Upper lobe of left lung (tissue), 4 donors: ENCODE data around the gene ANAPC13.

Experiments used
- EP300 ChIP-seq, 4 donors: sonication (generic); formaldehyde crosslinking; IDR thresholded peaks; one replicate each; pipeline ENCODE4 v1.5.1; 2017; ENCODE audit warnings: antibody characterized with exemption in 4 of 4, control low read depth in 2 of 4
- POLR2A ChIP-seq, 4 donors: fragments of 450-650 bp; IDR thresholded peaks; one replicate each; pipeline ENCODE4 v1.5.1; 2016 to 2017; ENCODE audit warnings: antibody characterized with exemption in 4 of 4, mild to moderate bottlenecking in 2 of 4
- POLR2AphosphoS5 ChIP-seq, 2 donors: sonication (generic); formaldehyde crosslinking; IDR thresholded peaks; one replicate each; pipeline ENCODE4 v1.5.1; 2017; ENCODE audit warnings: antibody characterized with exemption in 2 of 2
- TF ChIP-seq, protein P1 (sequence below), 6 experiments: fragments of 450-650 bp in 4 of 6; fragments of 200-600 bp in 2 of 6; sonication (generic) in 2 of 6; IDR thresholded peaks; one replicate each; pipeline ENCODE4 v1.5.1; 2016 to 2019; ENCODE audit warnings: antibody characterized with exemption in 6 of 6

DNA sequence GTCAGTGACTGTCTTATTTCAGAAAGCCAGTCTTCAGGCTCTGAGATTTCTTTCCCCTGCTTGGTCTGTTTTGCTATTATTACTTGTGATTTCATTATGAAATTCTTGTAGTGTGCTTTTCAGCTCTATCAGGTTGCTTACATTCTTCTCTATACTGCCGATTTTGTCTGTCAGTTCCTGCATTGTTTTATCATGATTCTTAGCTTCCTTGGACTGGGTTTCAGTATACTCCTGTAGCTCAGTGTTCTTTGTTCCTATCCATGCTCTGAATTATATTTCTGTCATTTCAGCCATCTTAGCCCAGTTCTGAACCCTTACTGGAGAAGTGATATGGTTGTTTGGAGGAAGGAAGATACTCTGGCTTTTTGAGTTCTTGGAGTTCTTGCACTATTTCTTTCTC is 40.5 kb upstream of the ANAPC13 start:
- TF ChIP-seq, protein P1, sequence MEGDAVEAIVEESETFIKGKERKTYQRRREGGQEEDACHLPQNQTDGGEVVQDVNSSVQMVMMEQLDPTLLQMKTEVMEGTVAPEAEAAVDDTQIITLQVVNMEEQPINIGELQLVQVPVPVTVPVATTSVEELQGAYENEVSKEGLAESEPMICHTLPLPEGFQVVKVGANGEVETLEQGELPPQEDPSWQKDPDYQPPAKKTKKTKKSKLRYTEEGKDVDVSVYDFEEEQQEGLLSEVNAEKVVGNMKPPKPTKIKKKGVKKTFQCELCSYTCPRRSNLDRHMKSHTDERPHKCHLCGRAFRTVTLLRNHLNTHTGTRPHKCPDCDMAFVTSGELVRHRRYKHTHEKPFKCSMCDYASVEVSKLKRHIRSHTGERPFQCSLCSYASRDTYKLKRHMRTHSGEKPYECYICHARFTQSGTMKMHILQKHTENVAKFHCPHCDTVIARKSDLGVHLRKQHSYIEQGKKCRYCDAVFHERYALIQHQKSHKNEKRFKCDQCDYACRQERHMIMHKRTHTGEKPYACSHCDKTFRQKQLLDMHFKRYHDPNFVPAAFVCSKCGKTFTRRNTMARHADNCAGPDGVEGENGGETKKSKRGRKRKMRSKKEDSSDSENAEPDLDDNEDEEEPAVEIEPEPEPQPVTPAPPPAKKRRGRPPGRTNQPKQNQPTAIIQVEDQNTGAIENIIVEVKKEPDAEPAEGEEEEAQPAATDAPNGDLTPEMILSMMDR (IDR thresholded peaks at IDR 0.05) = no peak
- TF ChIP-seq EP300 (IDR thresholded peaks at IDR 0.05) (no peak), POLR2A (IDR thresholded peaks at IDR 0.05) (no peak), POLR2AphosphoS5 (IDR thresholded peaks at IDR 0.05) (no peak)
